ENCODE data around the gene MSH3. TPM values are rescaled to one million over a fixed set of nuclear protein-coding genes. Genes with fewer than 3 reads are reported as not detected.

The MSH3 gene
- total and polyA plus RNA-seq, 2 donors from 2014 or later: 7.0 to 22.1 TPM

GRCh38 chr5:80864706-80865435 lies 210.4 kb downstream of the MSH3 start:
- Histone ChIP-seq H3K27ac (ENCODE audit: low read depth in 2 of 2, low read length in 2 of 2) (no peak overlapping the region), H3K4me1 (ENCODE audit: control insufficient read depth in 2 of 3, insufficient read depth in 2 of 3, low read depth in 1 of 3, low read length in 3 of 3) (no peaks in the 10 kb centered on the region), H3K9me3 (ENCODE audit: control insufficient read depth in 2 of 3, insufficient read depth in 1 of 3, low read length in 3 of 3) (no peaks in the 10 kb centered on the region), H3K36me3 (ENCODE audit: control insufficient read depth in 2 of 3, insufficient read depth in 3 of 3, low read length in 3 of 3) (peaks cover 0 to 4% (median 0%) of the 10 kb centered on the region in 3 donors), H3K27me3 (ENCODE audit: control insufficient read depth, insufficient read depth, low read length) (no peaks in the 10 kb centered on the region), H3K4me3 (ENCODE audit: low read length in 3 of 3) (no peak overlapping the region), H3K9ac (ENCODE audit: low read length in 3 of 3) (no peak overlapping the region)
- FAIRE-seq: no peak
- intact Hi-C loops (cut with DNase I): no loop called here
- DNase-seq: no peak
- no peak for TF ChIP-seq CTCF (IDR thresholded peaks at IDR 0.05; ENCODE audit: borderline replicate concordance, extremely low read depth, insufficient read depth)

- DNase-seq (no peak), FAIRE-seq (no peak)
- no peak overlapping the region for H3K9ac ChIP-seq (ENCODE audit: low read length in 3 of 3)
- H3K36me3 ChIP-seq (ENCODE audit: control insufficient read depth in 2 of 3, insufficient read depth in 3 of 3, low read length in 3 of 3): peaks cover 0 to 4% (median 0%) of the 10 kb centered on the region in 3 donors
- intact Hi-C loops (cut with DNase I): no loop called here
- H3K27ac ChIP-seq (ENCODE audit: low read depth in 2 of 2, low read length in 2 of 2): no peak overlapping the region
- no peaks in the 10 kb centered on the region for H3K4me1 ChIP-seq (ENCODE audit: control insufficient read depth in 2 of 3, insufficient read depth in 2 of 3, low read depth in 1 of 3, low read length in 3 of 3)
- no peak overlapping the region for H3K4me3 ChIP-seq (ENCODE audit: low read length in 3 of 3)
- no peaks in the 10 kb centered on the region for H3K27me3 ChIP-seq (ENCODE audit: control insufficient read depth, insufficient read depth, low read length)
- H3K9me3 ChIP-seq (ENCODE audit: control insufficient read depth in 2 of 3, insufficient read depth in 1 of 3, low read length in 3 of 3): no peaks in the 10 kb centered on the region
- no peak for TF ChIP-seq CTCF (IDR thresholded peaks at IDR 0.05; ENCODE audit: borderline replicate concordance, extremely low read depth, insufficient read depth)
These were observed 211.1 kb downstream of the MSH3 start for GRCh38 chr5:80865551-80865950.

- DNase-seq: no peak
- H3K27me3 ChIP-seq (ENCODE audit: control insufficient read depth, insufficient read depth, low read length): no peaks in the 10 kb centered on the region
- H3K4me3 ChIP-seq (ENCODE audit: low read length in 3 of 3): no peak overlapping the region
- intact Hi-C loops (cut with DNase I): no loop called here
- no peak overlapping the region for H3K27ac ChIP-seq (ENCODE audit: low read depth in 2 of 2, low read length in 2 of 2)
- H3K36me3 ChIP-seq (ENCODE audit: control insufficient read depth in 2 of 3, insufficient read depth in 3 of 3, low read length in 3 of 3): peaks cover 0 to 4% (median 0%) of the 10 kb centered on the region in 3 donors
- no peaks in the 10 kb centered on the region for H3K4me1 ChIP-seq (ENCODE audit: control insufficient read depth in 2 of 3, insufficient read depth in 2 of 3, low read depth in 1 of 3, low read length in 3 of 3)
- H3K9ac ChIP-seq (ENCODE audit: low read length in 3 of 3): no peak overlapping the region
- no peaks in the 10 kb centered on the region for H3K9me3 ChIP-seq (ENCODE audit: control insufficient read depth in 2 of 3, insufficient read depth in 1 of 3, low read length in 3 of 3)
- TF ChIP-seq CTCF (IDR thresholded peaks at IDR 0.05; ENCODE audit: borderline replicate concordance, extremely low read depth, insufficient read depth): no peak
- FAIRE-seq: no peak
These were observed 211.9 kb downstream of the MSH3 start for GRCh38 chr5:80866371-80866770.
